ENCODE measurements around the gene BRD1. TPM values are rescaled to one million over a fixed set of nuclear protein-coding genes. Genes with fewer than 3 reads are reported as not detected.

Gene BRD1
- polyA plus RNA-seq, 3 donors: 0.61 to 13.8 (median 0.86) TPM

DNA sequence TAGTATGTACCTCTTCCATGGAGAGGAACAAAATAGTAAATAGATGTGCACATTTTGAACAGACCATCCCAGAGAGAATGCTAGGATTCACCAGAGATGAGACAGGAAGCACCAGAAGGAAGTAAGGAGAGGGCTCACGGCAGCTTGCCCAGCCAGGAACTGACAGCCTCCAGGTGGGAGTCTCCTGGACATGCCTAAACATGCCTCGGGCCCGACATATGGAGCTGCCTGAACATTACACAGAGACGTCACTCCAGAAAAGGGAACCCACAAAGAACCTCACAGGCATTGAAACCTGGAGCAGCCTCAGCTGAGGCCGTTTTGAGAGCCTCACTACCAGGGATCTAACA, 67.4 kb downstream of the BRD1 start:
- H3K4me1 Mint-ChIP-seq: peaks cover 17% of the 10 kb centered on the region
- H3K27me3 Mint-ChIP-seq (ENCODE audit: low read depth in 3 of 3): peaks cover 0 to 4% (median 2%) of the 10 kb centered on the region in 3 donors
- no peak for DNase-seq
- Histone ChIP-seq H3K9ac (ENCODE audit: insufficient read depth, low read length, poor library complexity, severe bottlenecking) (no peak overlapping the region), H3K4me2 (replicated peaks; ENCODE audit: extremely low read depth, low read length, poor library complexity, severe bottlenecking) (peak overlapping the region; percentile 57), H3K79me2 (ENCODE audit: insufficient read depth, low read length) (no peaks in the 10 kb centered on the region), H3K4me1 (ENCODE audit: control insufficient read depth in 1 of 2, insufficient read depth in 2 of 2, low read length in 2 of 2) (peaks cover 12 to 14% of the 10 kb centered on the region in 2 donors), H3K27ac (ENCODE audit: low read depth in 1 of 2, low read length in 2 of 2) (no peak overlapping the region), H3K27me3 (ENCODE audit: control insufficient read depth in 2 of 2, insufficient read depth in 2 of 2, low read length in 2 of 2) (no peaks in the 10 kb centered on the region), H2AFZ (ENCODE audit: insufficient read depth, low read depth, low read length, poor library complexity, severe bottlenecking) (peak overlapping the region; percentile 61), H3K36me3 (replicated peaks in 1 of 2; ENCODE audit: control insufficient read depth in 1 of 2, insufficient read depth in 2 of 2, low read length in 2 of 2) (no peaks in the 10 kb centered on the region), H4K20me1 (ENCODE audit: insufficient read depth, low read length) (no peaks in the 10 kb centered on the region), H3K9me3 (replicated peaks in 1 of 2; ENCODE audit: control insufficient read depth in 1 of 2, insufficient read depth in 1 of 2, low read length in 2 of 2) (peaks cover 0 to 3% of the 10 kb centered on the region in 2 donors), H3K4me3 (replicated peaks in 1 of 3; ENCODE audit: low read depth in 2 of 3, low read length in 3 of 3) (peak overlapping the region in 1 of 3 experiments; percentile 39)
- TF ChIP-seq, protein P1, sequence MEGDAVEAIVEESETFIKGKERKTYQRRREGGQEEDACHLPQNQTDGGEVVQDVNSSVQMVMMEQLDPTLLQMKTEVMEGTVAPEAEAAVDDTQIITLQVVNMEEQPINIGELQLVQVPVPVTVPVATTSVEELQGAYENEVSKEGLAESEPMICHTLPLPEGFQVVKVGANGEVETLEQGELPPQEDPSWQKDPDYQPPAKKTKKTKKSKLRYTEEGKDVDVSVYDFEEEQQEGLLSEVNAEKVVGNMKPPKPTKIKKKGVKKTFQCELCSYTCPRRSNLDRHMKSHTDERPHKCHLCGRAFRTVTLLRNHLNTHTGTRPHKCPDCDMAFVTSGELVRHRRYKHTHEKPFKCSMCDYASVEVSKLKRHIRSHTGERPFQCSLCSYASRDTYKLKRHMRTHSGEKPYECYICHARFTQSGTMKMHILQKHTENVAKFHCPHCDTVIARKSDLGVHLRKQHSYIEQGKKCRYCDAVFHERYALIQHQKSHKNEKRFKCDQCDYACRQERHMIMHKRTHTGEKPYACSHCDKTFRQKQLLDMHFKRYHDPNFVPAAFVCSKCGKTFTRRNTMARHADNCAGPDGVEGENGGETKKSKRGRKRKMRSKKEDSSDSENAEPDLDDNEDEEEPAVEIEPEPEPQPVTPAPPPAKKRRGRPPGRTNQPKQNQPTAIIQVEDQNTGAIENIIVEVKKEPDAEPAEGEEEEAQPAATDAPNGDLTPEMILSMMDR (IDR thresholded peaks at IDR 0.05): no peak
- 40% methylated on average over 4 of the region's 5 CpGs for WGBS (ENCODE audit: insufficient coverage)
- H3K4me3 Mint-ChIP-seq: no peak overlapping the region
- intact Hi-C loops (cut with micrococcal nuclease): no loop called here
- peaks cover 0 to 9% (median 2%) of the 10 kb centered on the region in 7 donors for H3K9me3 Mint-ChIP-seq
- no peak overlapping the region for H3K27ac Mint-ChIP-seq
- no peaks in the 10 kb centered on the region for H3K36me3 Mint-ChIP-seq

- H3K9me3 Mint-ChIP-seq: peaks cover 0 to 9% (median 1%) of the 10 kb centered on the region in 7 donors
- H3K4me1 ChIP-seq (ENCODE audit: control insufficient read depth in 1 of 2, insufficient read depth in 2 of 2, low read length in 2 of 2): peaks cover 12 to 14% of the 10 kb centered on the region in 2 donors
- H3K9me3 ChIP-seq (replicated peaks in 1 of 2; ENCODE audit: control insufficient read depth in 1 of 2, insufficient read depth in 1 of 2, low read length in 2 of 2): no peaks in the 10 kb centered on the region
- peaks cover 0 to 2% (median 2%) of the 10 kb centered on the region in 3 donors for H3K27me3 Mint-ChIP-seq (ENCODE audit: low read depth in 3 of 3)
- no peak overlapping the region for H3K4me3 ChIP-seq (replicated peaks in 1 of 3; ENCODE audit: low read depth in 2 of 3, low read length in 3 of 3)
- H4K20me1 ChIP-seq (ENCODE audit: insufficient read depth, low read length): no peaks in the 10 kb centered on the region
- no peaks in the 10 kb centered on the region for H3K27me3 ChIP-seq (ENCODE audit: control insufficient read depth in 2 of 2, insufficient read depth in 2 of 2, low read length in 2 of 2)
- H3K79me2 ChIP-seq (ENCODE audit: insufficient read depth, low read length): no peaks in the 10 kb centered on the region
- H2AFZ ChIP-seq (ENCODE audit: insufficient read depth, low read depth, low read length, poor library complexity, severe bottlenecking): no peak overlapping the region
- intact Hi-C loops (cut with micrococcal nuclease): no loop called here
- peaks cover 13% of the 10 kb centered on the region for H3K4me1 Mint-ChIP-seq
- H3K27ac ChIP-seq (ENCODE audit: low read depth in 1 of 2, low read length in 2 of 2): no peak overlapping the region
- H3K9ac ChIP-seq (ENCODE audit: insufficient read depth, low read length, poor library complexity, severe bottlenecking): no peak overlapping the region
- H3K36me3 ChIP-seq (replicated peaks in 1 of 2; ENCODE audit: control insufficient read depth in 1 of 2, insufficient read depth in 2 of 2, low read length in 2 of 2): no peaks in the 10 kb centered on the region
- TF ChIP-seq, protein P1 (IDR thresholded peaks at IDR 0.05): no peak
- H3K4me2 ChIP-seq (replicated peaks; ENCODE audit: extremely low read depth, low read length, poor library complexity, severe bottlenecking): no peak overlapping the region
- no peak overlapping the region for H3K27ac Mint-ChIP-seq
- WGBS (ENCODE audit: insufficient coverage): 87% methylated on average over 7 of the region's 7 CpGs
- no peak overlapping the region for H3K4me3 Mint-ChIP-seq
- H3K36me3 Mint-ChIP-seq: no peaks in the 10 kb centered on the region
- no peak for DNase-seq
These were observed 71.0 kb downstream of the BRD1 start for GRCh38 chr22:49756676-49757075.

Measured in CD14-positive monocyte (primary cell).